GM23338 (cell line): ENCODE measurements around the gene FRY. TPM values are rescaled to one million over a fixed set of nuclear protein-coding genes. Genes with fewer than 3 reads are reported as not detected.

Experiments
- ATAC-seq: fragments of 200-7000 bp; cut with Tn5 transposase; 3 replicates; pipeline ENCODE4 v1.9.1; 2020
- DNase-seq: peaks from one replicate; pipeline ENCODE4 v3.0.0-alpha.2; 2015; ENCODE audit warnings: low spot score
- H2AFZ ChIP-seq: fragments of 200-600 bp; sonication (generic); 2 replicates; pipeline ENCODE4 v1.8.0; 2016; ENCODE audit warnings: antibody characterized with exemption, mild to moderate bottlenecking, moderate library complexity
- H3F3A ChIP-seq: fragments of 200-600 bp; sonication (generic); replicated peaks from 2 replicates; pipeline ENCODE4 v1.8.0; 2017; ENCODE audit warnings: antibody characterized with exemption, mixed run types, low read depth
- H3K27ac ChIP-seq: fragments of 200-600 bp; sonication (generic); 2 replicates; pipeline ENCODE4 v1.6.1; 2016; ENCODE audit warnings: low read depth
- H3K27me3 ChIP-seq: fragments of 200-600 bp; sonication (generic); 2 replicates; pipeline ENCODE4 v1.8.0; 2016; ENCODE audit warnings: mild to moderate bottlenecking, mixed run types, moderate library complexity; ENCODE audit not compliant: insufficient read depth
- H3K36me3 ChIP-seq: fragments of 200-600 bp; sonication (generic); 2 replicates; pipeline ENCODE4 v1.8.0; 2016; ENCODE audit warnings: mild to moderate bottlenecking; ENCODE audit not compliant: insufficient read depth
- H3K4me1 ChIP-seq: fragments of 200-600 bp; sonication (generic); 2 replicates; pipeline ENCODE4 v1.8.0; 2016; ENCODE audit warnings: mild to moderate bottlenecking, moderate library complexity; ENCODE audit not compliant: insufficient read depth
- H3K4me2 ChIP-seq: fragments of 200-600 bp; sonication (generic); 2 replicates; pipeline ENCODE4 v1.7.1; 2017; ENCODE audit warnings: mixed run types
- H3K4me3 ChIP-seq: fragments of 200-600 bp; sonication (generic); 2 replicates; pipeline ENCODE4 v1.6.1; 2016; ENCODE audit warnings: mixed run types
- H3K79me2 ChIP-seq: fragments of 200-600 bp; sonication (generic); replicated peaks from 2 replicates; pipeline ENCODE4 v1.8.0; 2017; ENCODE audit warnings: mild to moderate bottlenecking; ENCODE audit not compliant: insufficient read depth
- H3K9me2 ChIP-seq: fragments of 200-600 bp; sonication (generic); 2 replicates; pipeline ENCODE4 v1.8.0; 2017; ENCODE audit not compliant: insufficient read depth
- H4K20me1 ChIP-seq: fragments of 200-600 bp; sonication (generic); replicated peaks from 2 replicates; pipeline ENCODE4 v1.8.0; 2017; ENCODE audit warnings: mild to moderate bottlenecking; ENCODE audit not compliant: insufficient read depth
- H3K27ac Mint-ChIP-seq: 2 replicates; pipeline ENCODE4 v1.8.0; 2020; ENCODE audit warnings: inconsistent platforms, mild to moderate bottlenecking, moderate library complexity, mixed read lengths
- H3K27me3 Mint-ChIP-seq: 3 replicates; pipeline ENCODE4 v1.8.0; 2022; ENCODE audit warnings: low read depth, mild to moderate bottlenecking, moderate library complexity, mixed read lengths, inconsistent platforms; ENCODE audit not compliant: insufficient read depth, poor library complexity
- H3K36me3 Mint-ChIP-seq: 3 replicates; pipeline ENCODE4 v1.8.0; 2021; ENCODE audit warnings: low read depth, mild to moderate bottlenecking, inconsistent platforms, moderate library complexity, mixed read lengths
- H3K4me1 Mint-ChIP-seq: 3 replicates; pipeline ENCODE4 v1.8.0; 2020; ENCODE audit warnings: mild to moderate bottlenecking, inconsistent platforms, mixed read lengths
- H3K4me3 Mint-ChIP-seq: 3 replicates; pipeline ENCODE4 v1.8.0; 2021; ENCODE audit warnings: moderate library complexity, mild to moderate bottlenecking, inconsistent platforms, mixed read lengths
- H3K9me3 Mint-ChIP-seq: 3 replicates; pipeline ENCODE4 v1.8.0; 2020; ENCODE audit warnings: moderate library complexity, mild to moderate bottlenecking, inconsistent platforms, mixed read lengths
- CREB1 ChIP-seq: fragments of 250-450 bp; sonication (Bioruptor Pico); IDR thresholded peaks from 2 replicates; pipeline ENCODE4 v1.5.0; 2020; ENCODE audit warnings: low read depth, mild to moderate bottlenecking, moderate library complexity
- CTCF ChIP-seq, 2 experiments: fragments of 200-600 bp in 1 of 2; sonication (generic) in 1 of 2; conservative IDR thresholded peaks; 2 replicates each; pipeline versions ENCODE4 v1.5.1 to v1.6.1; 2016 to 2017; ENCODE audit warnings: antibody characterized with exemption in 2 of 2, low read depth in 2 of 2, mild to moderate bottlenecking in 2 of 2, moderate library complexity in 1 of 2
- EZH2 ChIP-seq: fragments of 200-600 bp; sonication (generic); IDR thresholded peaks from one replicate; pipeline ENCODE4 v1.8.0; 2017; ENCODE audit warnings: antibody characterized with exemption, mild to moderate bottlenecking, low read depth; ENCODE audit not compliant: unreplicated experiment
- EZH2phosphoT487 ChIP-seq: fragments of 200-600 bp; sonication (generic); IDR thresholded peaks from one replicate; pipeline ENCODE4 v1.8.1; 2018; ENCODE audit warnings: antibody characterized with exemption; ENCODE audit not compliant: unreplicated experiment
- NANOG ChIP-seq: IDR thresholded peaks from 2 replicates; pipeline ENCODE4 v1.6.1; 2016; ENCODE audit warnings: antibody characterized with exemption, borderline replicate concordance
- REST ChIP-seq: IDR thresholded peaks from one replicate; pipeline ENCODE4 v1.6.1; 2018; ENCODE audit warnings: antibody characterized with exemption; ENCODE audit not compliant: unreplicated experiment
- STAT1 ChIP-seq: IDR thresholded peaks from one replicate; pipeline ENCODE4 v1.6.1; 2016; ENCODE audit warnings: antibody characterized with exemption; ENCODE audit not compliant: unreplicated experiment
- ZNF114 ChIP-seq: fragments of 250-450 bp; sonication (Bioruptor Pico); IDR thresholded peaks from 2 replicates; pipeline ENCODE4 v1.5.0; 2020; ENCODE audit warnings: mild to moderate bottlenecking, moderate library complexity
- ZNF331 ChIP-seq: fragments of 250-450 bp; sonication (Bioruptor Pico); IDR thresholded peaks from 2 replicates; pipeline ENCODE4 v1.5.0; 2020; ENCODE audit warnings: low read depth, mild to moderate bottlenecking, moderate library complexity
- ZNF462 ChIP-seq: fragments of 250-450 bp; sonication (Bioruptor Pico); IDR thresholded peaks from 2 replicates; pipeline ENCODE4 v1.5.0; 2020; ENCODE audit warnings: mild to moderate bottlenecking, moderate library complexity
- polyA plus RNA-seq: library from polyadenylated mRNA; unstranded; fragments of >200 nt; fragmentation: Nextera tagmentation; extraction: Ambion mirVana; gene quantifications from 2 replicates; pipeline ENCODE4 v1.2.1, GENCODE V29; 2016
- total RNA-seq: library from RNA; depleted of rRNA; stranded (reverse); fragments of >200 nt; shearing (Covaris generic); gene quantifications from 2 replicates; pipeline ENCODE4 v1.2.3, GENCODE V29; 2014

FRY gene
- total and polyA plus RNA-seq, 2 experiments from 2014 or later, result 2.4 to 10.1 TPM

GRCh38 chr13:31997641-31998040, 33.9 kb upstream of the FRY start:
- H3K27me3 Mint-ChIP-seq, result no peaks in the 10 kb centered on the region
- H3K79me2 ChIP-seq, result no peaks in the 10 kb centered on the region
- H3K9me3 Mint-ChIP-seq, result peaks cover 22% of the 10 kb centered on the region; the same call in 2 of the 3 replicates
- no peaks in the 10 kb centered on the region for H3K4me1 ChIP-seq
- H3K4me3 Mint-ChIP-seq, result no peak overlapping the region
- no peaks in the 10 kb centered on the region for H3K36me3 ChIP-seq
- ATAC-seq (no peak), DNase-seq (no peak)
- H3K4me3 ChIP-seq, result no peak overlapping the region
- no peaks in the 10 kb centered on the region for H4K20me1 ChIP-seq
- no peak overlapping the region for H3K4me2 ChIP-seq
- no peak overlapping the region for H2AFZ ChIP-seq
- no peak overlapping the region for H3K27ac Mint-ChIP-seq
- H3K27ac ChIP-seq, result no peak overlapping the region
- no peaks in the 10 kb centered on the region for H3F3A ChIP-seq
- H3K4me1 Mint-ChIP-seq, result no peaks in the 10 kb centered on the region
- H3K9me2 ChIP-seq, result peaks cover 8% of the 10 kb centered on the region
- TF ChIP-seq NANOG, result no peak
- TF ChIP-seq ZNF114, result no peak
- no peak for TF ChIP-seq EZH2phosphoT487
- no peaks in the 10 kb centered on the region for H3K27me3 ChIP-seq
- no peaks in the 10 kb centered on the region; the same call in 2 of the 3 replicates for H3K36me3 Mint-ChIP-seq

GRCh38 chr13:31998131-31998530, 33.4 kb upstream of the FRY start:
- peaks cover 6% of the 10 kb centered on the region for H3K9me2 ChIP-seq
- H3K4me3 ChIP-seq, result no peak overlapping the region
- no peak for ATAC-seq
- H3K4me2 ChIP-seq, result no peak overlapping the region
- Mint-ChIP-seq H3K4me1 (no peaks in the 10 kb centered on the region), H3K4me3 (no peak overlapping the region; the same call in 2 of the 3 replicates), H3K27ac (no peak overlapping the region), H3K9me3 (peaks cover 22% of the 10 kb centered on the region; the same call in 2 of the 3 replicates), H3K36me3 (no peaks in the 10 kb centered on the region; the same call in 2 of the 3 replicates), H3K27me3 (no peaks in the 10 kb centered on the region)
- no peak overlapping the region for H3K27ac ChIP-seq
- no peaks in the 10 kb centered on the region for H3K36me3 ChIP-seq
- peak; percentile 16 for DNase-seq
- no peaks in the 10 kb centered on the region for H3K4me1 ChIP-seq
- no peaks in the 10 kb centered on the region for H3K79me2 ChIP-seq
- no peaks in the 10 kb centered on the region for H3F3A ChIP-seq
- no peaks in the 10 kb centered on the region for H3K27me3 ChIP-seq
- no peak overlapping the region for H2AFZ ChIP-seq
- no peaks in the 10 kb centered on the region for H4K20me1 ChIP-seq
- TF ChIP-seq ZNF331 (CRISPR knock-in tag) (no peak), EZH2phosphoT487 (no peak), REST (no peak), EZH2 (no peak), CREB1 (CRISPR knock-in tag) (no peak), NANOG (no peak), CTCF (conservative IDR thresholded peaks at IDR 0.05; ENCODE audit: low read depth in 2 of 2) (no peak), STAT1 (no peak), ZNF462 (no peak)
